ENCODE results near the gene GNAI3. TPM values are rescaled to one million over a fixed set of nuclear protein-coding genes. Genes with fewer than 3 reads are reported as not detected.

GNAI3 gene
- total RNA-seq, 1 donor from 2014 or later, result 6.7 TPM

GRCh38 chr1:109531826-109532364, 16.5 kb upstream of the GNAI3 start:
- ATAC-seq (no peak), DNase-seq (no peak)
- H3K27ac ChIP-seq, result no peak overlapping the region
- intact Hi-C loops (cut with DNase I), result loop anchor here (5.0 kb wide), 1 partner anchor 35 kb away; no protein-coding TSS in a partner anchor
- TF ChIP-seq, protein P1, sequence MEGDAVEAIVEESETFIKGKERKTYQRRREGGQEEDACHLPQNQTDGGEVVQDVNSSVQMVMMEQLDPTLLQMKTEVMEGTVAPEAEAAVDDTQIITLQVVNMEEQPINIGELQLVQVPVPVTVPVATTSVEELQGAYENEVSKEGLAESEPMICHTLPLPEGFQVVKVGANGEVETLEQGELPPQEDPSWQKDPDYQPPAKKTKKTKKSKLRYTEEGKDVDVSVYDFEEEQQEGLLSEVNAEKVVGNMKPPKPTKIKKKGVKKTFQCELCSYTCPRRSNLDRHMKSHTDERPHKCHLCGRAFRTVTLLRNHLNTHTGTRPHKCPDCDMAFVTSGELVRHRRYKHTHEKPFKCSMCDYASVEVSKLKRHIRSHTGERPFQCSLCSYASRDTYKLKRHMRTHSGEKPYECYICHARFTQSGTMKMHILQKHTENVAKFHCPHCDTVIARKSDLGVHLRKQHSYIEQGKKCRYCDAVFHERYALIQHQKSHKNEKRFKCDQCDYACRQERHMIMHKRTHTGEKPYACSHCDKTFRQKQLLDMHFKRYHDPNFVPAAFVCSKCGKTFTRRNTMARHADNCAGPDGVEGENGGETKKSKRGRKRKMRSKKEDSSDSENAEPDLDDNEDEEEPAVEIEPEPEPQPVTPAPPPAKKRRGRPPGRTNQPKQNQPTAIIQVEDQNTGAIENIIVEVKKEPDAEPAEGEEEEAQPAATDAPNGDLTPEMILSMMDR (IDR thresholded peaks at IDR 0.05), result no peak
- H3K27me3 ChIP-seq (ENCODE audit: low read depth), result no peaks in the 10 kb centered on the region
- H3K36me3 ChIP-seq, result no peaks in the 10 kb centered on the region
- H3K9me3 ChIP-seq, result no peaks in the 10 kb centered on the region
- H3K4me3 ChIP-seq, result no peak overlapping the region
- peaks cover 12% of the 10 kb centered on the region for H3K4me1 ChIP-seq

GRCh38 chr1:109532365-109533136, 15.9 kb upstream of the GNAI3 start:
- Histone ChIP-seq H3K9me3 (no peaks in the 10 kb centered on the region), H3K27ac (peak overlapping the region; percentile 56), H3K36me3 (no peaks in the 10 kb centered on the region), H3K27me3 (ENCODE audit: low read depth) (no peaks in the 10 kb centered on the region), H3K4me3 (peak overlapping the region; percentile 16), H3K4me1 (peaks cover 12% of the 10 kb centered on the region)
- ATAC-seq (peak; percentile 92 to 94), DNase-seq (peak; percentile 85)
- TF ChIP-seq, protein P1 (IDR thresholded peaks at IDR 0.05), result peak; percentile 94
- intact Hi-C loops (cut with DNase I), result loop anchor here (5.0 kb wide), 1 partner anchor 35 kb away; no protein-coding TSS in a partner anchor

- Histone ChIP-seq H3K9me3 (no peaks in the 10 kb centered on the region), H3K4me1 (peaks cover 12% of the 10 kb centered on the region), H3K36me3 (no peaks in the 10 kb centered on the region), H3K27me3 (ENCODE audit: low read depth) (no peaks in the 10 kb centered on the region), H3K27ac (no peak overlapping the region), H3K4me3 (no peak overlapping the region)
- TF ChIP-seq, protein P1 (IDR thresholded peaks at IDR 0.05), result no peak
- no peak for DNase-seq
- no peak for ATAC-seq
- intact Hi-C loops (cut with DNase I), result loop anchor here (5.0 kb wide), 1 partner anchor 37 kb away; no protein-coding TSS in a partner anchor
Observed at GRCh38 chr1:109534307-109534858, 14.0 kb upstream of the GNAI3 start.

DNA sequence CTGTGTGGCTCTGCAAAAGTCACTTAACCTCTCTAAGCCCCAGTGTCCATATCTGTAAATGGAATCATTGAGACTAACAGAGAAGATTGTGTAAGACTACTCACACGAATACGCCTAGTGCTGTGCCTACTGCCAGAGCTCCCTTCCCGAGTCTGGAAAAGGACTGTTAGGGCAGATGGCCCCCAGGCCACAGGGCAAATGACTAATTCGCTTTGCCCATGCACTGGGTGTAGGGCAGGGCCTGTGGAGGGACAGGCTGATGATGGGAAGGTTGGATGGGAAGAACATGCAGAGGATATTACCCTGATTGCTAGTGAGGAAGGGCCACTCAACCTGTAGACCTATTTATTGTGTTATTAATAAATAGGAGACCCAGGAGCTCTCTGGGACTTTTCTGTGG, 12.9 kb upstream of the GNAI3 start:
- intact Hi-C loops (cut with DNase I), result no loop called here
- H3K36me3 ChIP-seq, result no peaks in the 10 kb centered on the region

DNA sequence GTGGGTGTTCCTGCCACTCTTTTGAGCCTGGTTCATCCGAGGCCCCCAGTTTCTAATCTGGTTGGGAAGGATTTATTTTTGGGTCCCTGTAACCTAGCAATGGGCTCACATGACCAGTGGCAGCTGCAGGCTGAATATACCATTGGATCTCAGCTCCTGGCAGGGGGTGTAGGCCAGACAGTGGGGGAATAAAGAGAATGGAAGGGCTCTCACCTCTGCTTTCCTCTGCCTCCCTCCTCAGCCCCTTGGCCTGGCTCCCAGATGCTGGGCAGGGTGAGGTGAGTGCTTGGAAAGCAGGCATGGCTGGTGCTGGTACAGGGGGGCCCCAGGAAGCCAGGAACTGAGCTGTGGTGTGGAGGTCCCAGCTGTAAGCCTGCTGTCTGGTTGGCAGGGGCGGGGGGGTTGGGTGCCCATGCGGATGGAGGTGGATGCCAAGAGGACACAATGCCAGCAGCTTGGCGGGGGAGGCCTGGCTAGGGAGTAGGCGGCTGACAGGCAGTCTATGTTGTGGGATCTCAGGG, 12.4 kb upstream of the GNAI3 start:
- no peak for ATAC-seq
- DNase-seq, result no peak
- Histone ChIP-seq H3K36me3 (no peaks in the 10 kb centered on the region), H3K27me3 (ENCODE audit: low read depth) (no peaks in the 10 kb centered on the region), H3K27ac (no peak overlapping the region), H3K4me3 (no peak overlapping the region), H3K9me3 (no peaks in the 10 kb centered on the region), H3K4me1 (peaks cover 12% of the 10 kb centered on the region)
- TF ChIP-seq, protein P1 (IDR thresholded peaks at IDR 0.05), result no peak
- intact Hi-C loops (cut with DNase I), result no loop called here

More for the DNA sequence above, 12.9 kb upstream of the GNAI3 start:
- no peaks in the 10 kb centered on the region for H3K27me3 ChIP-seq (ENCODE audit: low read depth)
- DNase-seq (no peak), ATAC-seq (no peak)
- H3K4me1 ChIP-seq, result peaks cover 12% of the 10 kb centered on the region
- H3K27ac ChIP-seq, result no peak overlapping the region
- no peaks in the 10 kb centered on the region for H3K9me3 ChIP-seq
- TF ChIP-seq, protein P1 (IDR thresholded peaks at IDR 0.05), result no peak
- no peak overlapping the region for H3K4me3 ChIP-seq
